Rectal smooth muscle tissue (tissue), 1 donor: ENCODE measurements around the gene LENG8.
"Not testable (repeated sequence)": the region's sequence is repeated elsewhere in the genome, so short reads cannot be mapped to it uniquely, and the experiment has no call there.

Source experiments
- H3K27ac ChIP-seq: one replicate; pipeline ENCODE4 v1.7.0; 2013; ENCODE audit warnings: low read depth, low read length, inconsistent platforms
- H3K27me3 ChIP-seq: one replicate; pipeline ENCODE4 v1.7.0; 2013; ENCODE audit warnings: low read length; ENCODE audit not compliant: control insufficient read depth, insufficient read depth
- H3K36me3 ChIP-seq: one replicate; pipeline ENCODE4 v1.7.0; 2013; ENCODE audit warnings: low read length; ENCODE audit not compliant: control insufficient read depth, insufficient read depth
- H3K4me1 ChIP-seq: one replicate; pipeline ENCODE4 v1.7.0; 2013; ENCODE audit warnings: low read length; ENCODE audit not compliant: control insufficient read depth, insufficient read depth
- H3K4me3 ChIP-seq: one replicate; pipeline ENCODE4 v1.7.0; 2013; ENCODE audit warnings: low read length
- H3K9ac ChIP-seq: one replicate; pipeline ENCODE4 v1.7.0; 2013; ENCODE audit warnings: low read length

LENG8 gene

DNA sequence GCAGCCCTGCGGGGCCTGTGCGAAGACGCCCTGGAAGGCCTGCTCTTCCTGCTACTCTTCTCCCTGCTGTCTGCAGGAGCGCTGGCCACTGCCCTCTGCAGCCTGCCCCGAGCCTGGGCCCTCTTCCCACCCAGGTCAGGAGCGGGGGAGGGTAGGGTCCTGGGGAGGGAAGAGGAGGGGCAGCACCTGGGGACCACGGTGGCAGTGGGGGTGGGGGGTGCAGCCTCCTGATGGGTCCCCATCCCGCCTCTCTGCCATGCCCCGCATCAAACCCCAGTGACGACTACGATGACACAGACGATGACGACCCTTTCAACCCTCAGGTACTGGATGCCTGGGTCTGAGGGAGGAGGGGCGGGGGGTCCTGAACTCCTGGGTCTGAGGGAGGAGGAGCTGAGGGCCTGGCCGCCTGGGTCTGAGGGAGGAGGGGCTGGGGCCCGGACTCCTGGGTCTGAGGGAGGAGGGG, 13.4 kb upstream of the LENG8 start:
- no peak overlapping the region for H3K9ac ChIP-seq
- no peaks in the 10 kb centered on the region for H3K4me1 ChIP-seq
- H3K27ac ChIP-seq: no peak overlapping the region
- H3K36me3 ChIP-seq: no peaks in the 10 kb centered on the region
- no peak overlapping the region for H3K4me3 ChIP-seq
- H3K27me3 ChIP-seq: no peaks in the 10 kb centered on the region

- no peaks in the 10 kb centered on the region for H3K36me3 ChIP-seq
Measured at GRCh38 chr19:54436031-54436523, 12.9 kb upstream of the LENG8 start.

DNA sequence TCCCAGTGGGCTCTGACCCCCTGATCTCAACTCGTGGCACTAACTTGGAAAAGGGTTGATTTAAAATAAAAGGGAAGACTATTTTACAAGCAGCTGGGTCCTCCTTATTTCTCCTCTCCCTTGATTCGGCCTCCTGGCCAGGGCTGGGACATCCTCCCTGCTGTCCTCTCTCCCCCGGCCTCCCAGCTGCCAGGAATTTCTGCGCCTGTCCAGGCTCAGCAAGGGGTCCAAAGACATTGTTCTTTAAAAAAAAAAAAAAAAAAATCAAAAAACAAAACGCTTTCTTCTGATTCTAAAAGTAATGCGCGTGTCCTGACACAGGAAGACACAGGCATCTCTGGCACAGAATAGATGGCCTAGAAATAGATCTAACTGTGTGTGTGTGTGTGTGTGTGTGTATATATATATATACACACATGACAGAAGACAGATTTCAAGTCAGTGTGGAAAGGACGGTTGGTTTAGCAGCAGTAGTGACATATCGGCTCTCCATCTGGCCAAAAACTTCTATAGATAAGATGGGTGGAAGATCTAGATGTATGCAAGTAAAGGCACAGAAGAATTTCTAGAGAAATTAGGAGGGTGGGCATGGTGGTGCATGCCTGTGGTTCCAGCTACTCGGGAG, 12.3 kb upstream of the LENG8 start:
- no peak overlapping the region for H3K9ac ChIP-seq
- H3K4me1 ChIP-seq: no peaks in the 10 kb centered on the region
- no peaks in the 10 kb centered on the region for H3K27me3 ChIP-seq
- no peak overlapping the region for H3K4me3 ChIP-seq
- no peak overlapping the region for H3K27ac ChIP-seq
- H3K36me3 ChIP-seq: no peaks in the 10 kb centered on the region

More at GRCh38 chr19:54436031-54436523, 12.9 kb upstream of the LENG8 start:
- no peak overlapping the region for H3K27ac ChIP-seq
- H3K27me3 ChIP-seq: no peaks in the 10 kb centered on the region
- no peaks in the 10 kb centered on the region for H3K4me1 ChIP-seq
- H3K9ac ChIP-seq: no peak overlapping the region
- no peak overlapping the region for H3K4me3 ChIP-seq

GRCh38 chr19:54439174-54439851, 9.7 kb upstream of the LENG8 start:
- Histone ChIP-seq H3K9ac (no peak overlapping the region), H3K4me3 (no peak overlapping the region), H3K36me3 (no peaks in the 10 kb centered on the region), H3K27me3 (no peaks in the 10 kb centered on the region), H3K4me1 (no peaks in the 10 kb centered on the region), H3K27ac (no peak overlapping the region)

DNA sequence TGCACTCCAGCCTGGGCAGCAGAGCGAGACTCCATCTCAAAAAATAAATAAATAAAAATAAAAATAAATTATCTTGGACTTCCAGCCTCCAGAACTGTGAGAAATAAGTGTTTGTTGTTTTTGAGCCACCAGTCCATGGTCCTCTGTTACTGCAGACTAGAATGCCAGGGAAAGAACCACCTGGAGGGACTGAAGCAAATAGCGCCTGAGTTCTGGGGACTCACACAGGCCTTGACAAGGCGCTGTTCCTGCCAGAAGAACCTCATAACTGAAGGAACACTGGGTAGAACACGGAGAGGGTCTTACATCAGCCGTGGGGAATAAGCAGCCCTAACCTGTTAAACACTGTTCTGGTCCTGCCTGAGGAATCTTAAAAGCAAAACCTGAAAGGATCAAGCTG, 8.4 kb upstream of the LENG8 start:
- H3K9ac ChIP-seq: no peak overlapping the region
- no peak overlapping the region for H3K4me3 ChIP-seq
- no peaks in the 10 kb centered on the region for H3K36me3 ChIP-seq
- H3K27me3 ChIP-seq: no peaks in the 10 kb centered on the region
- no peak overlapping the region for H3K27ac ChIP-seq
- H3K4me1 ChIP-seq: no peaks in the 10 kb centered on the region

- H3K36me3 ChIP-seq: no peaks in the 10 kb centered on the region
- H3K27me3 ChIP-seq: no peaks in the 10 kb centered on the region
- H3K4me3 ChIP-seq: no peak overlapping the region
- no peak overlapping the region for H3K27ac ChIP-seq
- H3K9ac ChIP-seq: no peak overlapping the region
- H3K4me1 ChIP-seq: peaks cover 2% of the 10 kb centered on the region
Measured at GRCh38 chr19:54444737-54445136, 4.3 kb upstream of the LENG8 start.

DNA sequence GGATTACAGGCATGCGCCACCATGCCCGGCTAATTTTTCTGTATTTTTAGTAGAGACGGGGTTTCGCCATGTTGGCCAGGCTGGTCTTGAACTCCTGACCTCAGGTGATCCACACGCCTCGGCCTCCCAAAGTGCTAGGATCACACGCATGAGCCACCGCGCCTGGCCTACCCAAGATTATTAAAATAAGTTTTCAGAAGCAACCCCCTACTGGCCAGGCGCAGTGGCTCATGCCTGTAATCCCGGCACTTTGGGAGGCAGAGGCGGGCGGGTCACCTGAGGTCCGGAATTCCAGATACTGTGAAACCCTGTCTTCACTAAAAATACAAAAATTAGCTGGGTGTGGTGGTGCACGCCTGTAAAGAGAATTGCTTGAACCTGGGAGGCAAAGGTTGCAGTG, 2.6 kb upstream of the LENG8 start:
- peaks cover 14% of the 10 kb centered on the region for H3K4me1 ChIP-seq
- H3K36me3 ChIP-seq, H3K27me3 ChIP-seq, H3K27ac ChIP-seq, H3K9ac ChIP-seq, H3K4me3 ChIP-seq: not testable (repeated sequence)

GRCh38 chr19:54448040-54448773, 792 bp upstream of the LENG8 start:
- peaks cover 19% of the 10 kb centered on the region for H3K36me3 ChIP-seq

GRCh38 chr19:54449701-54450069, 686 bp downstream of the LENG8 start:
- peaks cover 34% of the 10 kb centered on the region for H3K36me3 ChIP-seq
- peak overlapping the region; percentile 99 for H3K27ac ChIP-seq
- no peaks in the 10 kb centered on the region for H3K27me3 ChIP-seq
- H3K4me1 ChIP-seq: peaks cover 14% of the 10 kb centered on the region
- H3K9ac ChIP-seq: peak overlapping the region; percentile 93
- H3K4me3 ChIP-seq: peak overlapping the region; percentile 97

More at GRCh38 chr19:54448040-54448773, 792 bp upstream of the LENG8 start:
- Histone ChIP-seq H3K9ac (peak overlapping the region; percentile 91), H3K27ac (peak overlapping the region; percentile 99), H3K4me3 (peak overlapping the region; percentile 97), H3K4me1 (peaks cover 14% of the 10 kb centered on the region), H3K27me3 (no peaks in the 10 kb centered on the region)

DNA sequence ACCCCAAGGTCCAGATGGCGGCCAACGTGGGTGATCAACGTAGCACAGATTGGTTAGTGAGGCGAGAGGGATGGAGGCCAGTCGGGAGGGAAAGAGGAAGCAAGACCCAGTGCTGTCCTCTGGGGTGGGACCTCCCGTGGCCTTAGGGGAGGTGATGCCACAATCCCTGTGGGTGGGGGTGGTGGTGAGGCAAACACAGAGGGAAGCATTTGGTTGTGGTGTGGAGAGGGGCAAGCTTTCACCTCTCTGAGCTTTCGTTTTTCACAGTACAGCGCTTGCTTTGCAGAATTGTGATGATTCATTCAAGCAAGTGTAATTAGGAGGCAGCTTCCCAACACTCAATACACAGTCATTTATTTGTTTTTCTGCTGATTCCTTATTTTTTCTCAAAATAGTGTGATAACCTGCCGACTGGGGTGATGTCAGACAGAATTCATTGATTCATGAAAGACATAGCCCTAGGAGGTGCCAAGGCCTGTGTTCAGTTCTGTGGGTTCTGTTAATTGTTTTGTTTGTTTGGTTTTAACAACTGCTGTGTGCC, 2.4 kb downstream of the LENG8 start:
- peaks cover 44% of the 10 kb centered on the region for H3K36me3 ChIP-seq
- no peak overlapping the region for H3K4me3 ChIP-seq
- H3K9ac ChIP-seq: no peak overlapping the region
- H3K4me1 ChIP-seq: peaks cover 14% of the 10 kb centered on the region
- H3K27me3 ChIP-seq: no peaks in the 10 kb centered on the region
- no peak overlapping the region for H3K27ac ChIP-seq

GRCh38 chr19:54451997-54452396, 3.0 kb downstream of the LENG8 start:
- Histone ChIP-seq H3K9ac (no peak overlapping the region), H3K27ac (no peak overlapping the region), H3K4me3 (no peak overlapping the region), H3K27me3 (no peaks in the 10 kb centered on the region), H3K4me1 (peaks cover 14% of the 10 kb centered on the region), H3K36me3 (peaks cover 48% of the 10 kb centered on the region)

DNA sequence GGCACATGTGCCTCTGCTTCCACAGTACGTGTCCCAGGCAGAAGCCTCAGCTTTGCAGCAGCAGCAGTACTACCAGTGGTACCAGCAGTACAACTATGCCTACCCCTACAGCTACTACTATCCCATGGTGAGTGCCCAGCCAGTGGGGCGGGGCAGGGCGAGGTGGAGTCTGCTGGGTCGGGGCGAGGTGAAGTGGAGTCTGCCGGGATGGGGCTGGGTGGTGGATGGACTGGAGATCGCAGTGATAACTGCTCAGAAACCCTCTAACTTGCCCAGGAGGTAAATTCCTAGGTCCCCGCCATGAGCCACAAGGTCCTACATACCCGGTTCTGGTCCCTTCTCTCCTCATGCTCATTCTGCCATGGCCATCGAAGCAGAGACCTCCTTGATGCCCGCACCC, 3.6 kb downstream of the LENG8 start:
- Histone ChIP-seq H3K9ac (no peak overlapping the region), H3K4me1 (peaks cover 14% of the 10 kb centered on the region), H3K36me3 (peaks cover 54% of the 10 kb centered on the region), H3K27me3 (no peaks in the 10 kb centered on the region), H3K27ac (no peak overlapping the region), H3K4me3 (no peak overlapping the region)
